PC-9 (cell line): ENCODE results near the gene SLC16A9. TPM values are rescaled to one million over a fixed set of nuclear protein-coding genes. Genes with fewer than 3 reads are reported as not detected.

Source experiments
- BruUV-seq: library from RNA; stranded (reverse); fragments of 400-500 nt; replicated peaks from 2 replicates; lab custom pipeline; 2021; lab: Mats Ljungman, UMichigan
- CTCF ChIA-PET: fragments of 300-600 bp; sonication (Branson Sonifier 250); formaldehyde crosslinking; loops from one replicate; lab custom pipeline; 2022; ENCODE audit warnings: antibody characterized with exemption; lab: Charles Lee
- POLR2A ChIA-PET: fragments of 300-600 bp; sonication (Branson Sonifier 250); formaldehyde crosslinking; loops from one replicate; lab custom pipeline; 2022; ENCODE audit warnings: antibody characterized with exemption; ENCODE audit not compliant: unreplicated experiment; lab: Charles Lee
- DNase-seq, 2 experiments: peaks; one replicate each; pipeline versions ENCODE4 v3.0.0 to v3.0.0-alpha.2; 2015 to 2022; ENCODE audit warnings: mixed read lengths in 1 of 2
- H2AFZ ChIP-seq: fragments of 200-600 bp; sonication (generic); 2 replicates; pipeline ENCODE4 v1.8.1; 2017; ENCODE audit warnings: antibody characterized with exemption
- H3F3A ChIP-seq: fragments of 200-600 bp; sonication (generic); 2 replicates; pipeline ENCODE4 v1.8.1; 2017; ENCODE audit warnings: antibody characterized with exemption, mild to moderate bottlenecking, low read depth; ENCODE audit not compliant: insufficient read depth
- H3K27ac ChIP-seq: fragments of 200-600 bp; sonication (generic); 2 replicates; pipeline ENCODE4 v1.6.1; 2016; ENCODE audit warnings: mixed run types
- H3K27me3 ChIP-seq: fragments of 200-600 bp; sonication (generic); 2 replicates; pipeline ENCODE4 v1.6.1; 2016; ENCODE audit warnings: low read depth, mixed run types; ENCODE audit not compliant: insufficient read depth
- H3K36me3 ChIP-seq: fragments of 200-600 bp; sonication (generic); 2 replicates; pipeline ENCODE4 v1.6.1; 2016; ENCODE audit warnings: low read depth, mixed run types
- H3K4me1 ChIP-seq: fragments of 200-600 bp; sonication (generic); replicated peaks from 2 replicates; pipeline ENCODE4 v1.6.1; 2016; ENCODE audit warnings: mixed run types; ENCODE audit not compliant: insufficient read depth
- H3K4me2 ChIP-seq: fragments of 200-600 bp; sonication (generic); 2 replicates; pipeline ENCODE4 v1.6.1; 2017; ENCODE audit warnings: mixed run types
- H3K4me3 ChIP-seq: fragments of 200-600 bp; sonication (generic); 2 replicates; pipeline ENCODE4 v1.6.1; 2016; ENCODE audit warnings: mixed run types
- H3K79me2 ChIP-seq: fragments of 200-600 bp; sonication (generic); 2 replicates; pipeline ENCODE4 v1.6.1; 2017; ENCODE audit warnings: low read depth, mixed run types
- H3K9me2 ChIP-seq: fragments of 200-600 bp; sonication (generic); 2 replicates; pipeline ENCODE4 v1.8.1; 2017; ENCODE audit warnings: mild to moderate bottlenecking; ENCODE audit not compliant: insufficient read depth
- H3K9me3 ChIP-seq: fragments of 200-600 bp; sonication (generic); 2 replicates; pipeline ENCODE4 v1.8.1; 2016; ENCODE audit warnings: low read depth; ENCODE audit not compliant: insufficient read depth
- H4K20me1 ChIP-seq: fragments of 200-600 bp; sonication (generic); 2 replicates; pipeline ENCODE4 v1.8.1; 2017; ENCODE audit not compliant: insufficient read depth
- EZH2 ChIP-seq: fragments of 200-600 bp; sonication (generic); IDR thresholded peaks from 2 replicates; pipeline ENCODE4 v1.8.0; 2017; ENCODE audit warnings: antibody characterized with exemption, low read depth
- intact Hi-C: fragments of 100-400 bp; cut with micrococcal nuclease; formaldehyde crosslinking; loops from one replicate; pipeline ENCODE4 v1.10.0; 2022; ENCODE audit not compliant: unreplicated experiment
- total RNA-seq: library from RNA; stranded (reverse); gene quantifications from 2 replicates; pipeline ENCODE4 v1.2.3, GENCODE V29; 2021
- TF ChIP-seq, protein P1 (sequence below): fragments of 200-600 bp; sonication (generic); conservative IDR thresholded peaks from 2 replicates; pipeline ENCODE4 v1.6.1; 2017; ENCODE audit warnings: mixed run types, antibody characterized with exemption, mild to moderate bottlenecking, moderate library complexity

SLC16A9 gene
- total RNA-seq, 1 experiment from 2014 or later: not detected

DNA sequence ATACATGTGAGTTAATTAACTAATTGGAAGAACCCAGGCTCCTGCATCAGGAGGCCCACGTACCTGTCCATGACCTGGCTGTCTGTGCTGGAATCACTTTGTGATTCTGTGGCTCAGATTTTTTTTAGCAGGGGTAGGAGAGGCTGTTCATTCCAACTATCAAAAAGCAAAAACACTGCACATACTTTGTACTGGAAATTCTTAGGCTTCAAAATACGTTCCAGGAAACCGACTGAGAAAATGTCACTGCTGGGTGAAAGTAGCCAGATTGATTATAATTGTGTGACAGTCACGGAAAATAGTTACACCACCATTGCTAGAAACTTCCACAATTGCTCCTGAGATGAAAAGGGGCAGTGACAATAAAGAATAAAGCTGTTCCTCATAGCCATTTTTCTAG lies 91.0 kb downstream of the SLC16A9 start:
- Histone ChIP-seq H3K27me3 (no peaks in the 10 kb centered on the region), H3K4me2 (no peak overlapping the region), H3F3A (no peaks in the 10 kb centered on the region; the same call in 1 of the 2 replicates), H3K79me2 (no peaks in the 10 kb centered on the region), H3K4me1 (no peaks in the 10 kb centered on the region), H3K4me3 (no peak overlapping the region), H2AFZ (no peak overlapping the region), H3K9me2 (no peaks in the 10 kb centered on the region; the same call in 1 of the 2 replicates), H3K27ac (no peak overlapping the region), H3K9me3 (no peaks in the 10 kb centered on the region), H4K20me1 (no peaks in the 10 kb centered on the region), H3K36me3 (no peaks in the 10 kb centered on the region)
- no peak for DNase-seq
- POLR2A ChIA-PET: interaction anchor here (0.5 kb wide), 1 partner anchor 525 kb away, joined by 4 read pairs; no protein-coding TSS in a partner anchor
- intact Hi-C loops: no loop called here
- no TSS peak for BruUV-seq
- CTCF ChIA-PET: no interaction called here
- TF ChIP-seq, protein P1, sequence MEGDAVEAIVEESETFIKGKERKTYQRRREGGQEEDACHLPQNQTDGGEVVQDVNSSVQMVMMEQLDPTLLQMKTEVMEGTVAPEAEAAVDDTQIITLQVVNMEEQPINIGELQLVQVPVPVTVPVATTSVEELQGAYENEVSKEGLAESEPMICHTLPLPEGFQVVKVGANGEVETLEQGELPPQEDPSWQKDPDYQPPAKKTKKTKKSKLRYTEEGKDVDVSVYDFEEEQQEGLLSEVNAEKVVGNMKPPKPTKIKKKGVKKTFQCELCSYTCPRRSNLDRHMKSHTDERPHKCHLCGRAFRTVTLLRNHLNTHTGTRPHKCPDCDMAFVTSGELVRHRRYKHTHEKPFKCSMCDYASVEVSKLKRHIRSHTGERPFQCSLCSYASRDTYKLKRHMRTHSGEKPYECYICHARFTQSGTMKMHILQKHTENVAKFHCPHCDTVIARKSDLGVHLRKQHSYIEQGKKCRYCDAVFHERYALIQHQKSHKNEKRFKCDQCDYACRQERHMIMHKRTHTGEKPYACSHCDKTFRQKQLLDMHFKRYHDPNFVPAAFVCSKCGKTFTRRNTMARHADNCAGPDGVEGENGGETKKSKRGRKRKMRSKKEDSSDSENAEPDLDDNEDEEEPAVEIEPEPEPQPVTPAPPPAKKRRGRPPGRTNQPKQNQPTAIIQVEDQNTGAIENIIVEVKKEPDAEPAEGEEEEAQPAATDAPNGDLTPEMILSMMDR: no peak
- no peak for TF ChIP-seq EZH2

GRCh38 chr10:59617996-59618395 lies 91.7 kb downstream of the SLC16A9 start:
- Histone ChIP-seq H3K79me2 (no peaks in the 10 kb centered on the region), H3K9me2 (no peaks in the 10 kb centered on the region; the same call in 1 of the 2 replicates), H3K4me3 (no peak overlapping the region), H3K4me1 (no peaks in the 10 kb centered on the region), H3K9me3 (no peaks in the 10 kb centered on the region), H4K20me1 (no peaks in the 10 kb centered on the region), H3K36me3 (no peaks in the 10 kb centered on the region), H3F3A (no peaks in the 10 kb centered on the region; the same call in 1 of the 2 replicates), H2AFZ (no peak overlapping the region), H3K27me3 (no peaks in the 10 kb centered on the region), H3K4me2 (no peak overlapping the region), H3K27ac (no peak overlapping the region)
- intact Hi-C loops: no loop called here
- ChIA-PET POLR2A (no interaction called here), CTCF (no interaction called here)
- no TSS peak for BruUV-seq
- no peak for DNase-seq
- TF ChIP-seq EZH2: no peak
- TF ChIP-seq, protein P1: no peak

DNA sequence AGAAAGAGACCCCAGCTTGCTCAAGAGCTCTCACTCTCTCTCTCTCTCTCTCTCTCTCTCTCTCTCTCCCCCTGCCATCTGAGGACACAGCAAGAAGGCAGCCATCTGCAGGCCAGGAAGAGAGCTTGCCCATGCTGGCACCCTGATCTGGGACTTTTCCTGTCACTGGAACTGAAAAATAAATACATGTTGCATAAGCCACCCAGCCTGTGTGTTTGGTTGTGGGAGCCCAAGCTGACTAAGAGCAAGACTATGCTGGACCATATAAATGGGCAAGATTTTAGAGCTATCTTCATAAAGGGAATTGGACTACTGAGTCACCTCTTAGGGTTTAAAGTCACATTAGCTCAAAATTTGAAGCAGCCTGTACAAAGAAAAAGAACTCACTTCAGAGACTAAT lies 98.6 kb downstream of the SLC16A9 start:
- Histone ChIP-seq H3K9me2 (no peaks in the 10 kb centered on the region), H3K4me2 (no peak overlapping the region), H2AFZ (no peak overlapping the region), H4K20me1 (no peaks in the 10 kb centered on the region), H3K9me3 (no peaks in the 10 kb centered on the region), H3K4me3 (no peak overlapping the region), H3K79me2 (no peaks in the 10 kb centered on the region), H3F3A (no peaks in the 10 kb centered on the region), H3K4me1 (no peaks in the 10 kb centered on the region), H3K36me3 (no peaks in the 10 kb centered on the region), H3K27me3 (no peaks in the 10 kb centered on the region), H3K27ac (no peak overlapping the region)
- POLR2A ChIA-PET: no interaction called here
- no peak for TF ChIP-seq EZH2
- TF ChIP-seq, protein P1: no peak
- CTCF ChIA-PET: no interaction called here
- BruUV-seq: no TSS peak
- no peak for DNase-seq
- intact Hi-C loops: no loop called here
